ENCODE results near the gene ZNF653.
"Not testable (repeated sequence)": the region's sequence is repeated elsewhere in the genome, so short reads cannot be mapped to it uniquely, and the experiment has no call there.

Gene ZNF653

GRCh38 chr19:11453468-11454341 is 51.9 kb downstream of the ZNF653 start:
- no peak for DNase-seq

- no peak for DNase-seq
Observed at GRCh38 chr19:11452620-11453310, 52.9 kb downstream of the ZNF653 start.

- DNase-seq: no peak
Observed at GRCh38 chr19:11451871-11452619, 53.6 kb downstream of the ZNF653 start.

GRCh38 chr19:11451327-11451870 is 54.2 kb downstream of the ZNF653 start:
- DNase-seq: no peak

- DNase-seq: no peak
Observed at GRCh38 chr19:11450570-11451326, 54.9 kb downstream of the ZNF653 start.

- DNase-seq: no peak
Observed at GRCh38 chr19:11448923-11449554, 56.6 kb downstream of the ZNF653 start.

GRCh38 chr19:11448410-11448809 is 57.2 kb downstream of the ZNF653 start:
- no peak for DNase-seq

GRCh38 chr19:11447347-11448262 is 58.0 kb downstream of the ZNF653 start:
- no peak for DNase-seq

- DNase-seq: no peak
Observed at GRCh38 chr19:11446652-11447301, 58.9 kb downstream of the ZNF653 start.

GRCh38 chr19:11446271-11446651 is 59.4 kb downstream of the ZNF653 start:
- DNase-seq: no peak

- DNase-seq: no peak
Observed at GRCh38 chr19:11445141-11445540, 60.5 kb downstream of the ZNF653 start.

- no peak for DNase-seq
Observed at GRCh38 chr19:11444059-11444458, 61.6 kb downstream of the ZNF653 start.

- no peak for DNase-seq
Observed at GRCh38 chr19:11437955-11438354, 67.7 kb downstream of the ZNF653 start.

- DNase-seq: no peak
Observed at GRCh38 chr19:11435833-11436313, 69.8 kb downstream of the ZNF653 start.

- DNase-seq: peak; percentile 100
Observed at GRCh38 chr19:11435057-11435832, 70.4 kb downstream of the ZNF653 start, which contains the start of the genes ODAD3 and PRKCSH. Gene ODAD3 (minus strand): TSS chr19:11435121. CDS start chr19:11435016, 105 bp downstream. Gene PRKCSH (plus strand): TSS chr19:11435635. CDS start chr19:11436118, 483 bp downstream.

- no peak for DNase-seq
Observed at GRCh38 chr19:11434703-11435056, 71.0 kb downstream of the ZNF653 start.

GRCh38 chr19:11433526-11433925 is 72.1 kb downstream of the ZNF653 start:
- DNase-seq: not testable (repeated sequence)

Data from DMS153 (cell line).